IMR-90 (cell line): ENCODE results near the gene PYGB. TPM values are rescaled to one million over a fixed set of nuclear protein-coding genes. Genes with fewer than 3 reads are reported as not detected.

Experiments used
- ATAC-seq: fragments of 200-7000 bp; cut with Tn5 transposase; 2 replicates; pipeline ENCODE4 v1.9.1; 2020; ENCODE audit warnings: low read depth, mild to moderate bottlenecking, moderate library complexity
- BruUV-seq: library from RNA; stranded (reverse); fragments of 400-500 nt; replicated peaks from 2 replicates; lab custom pipeline; 2021; lab: Mats Ljungman, UMichigan
- CTCF ChIA-PET: fragments of 300-600 bp; formaldehyde crosslinking; extraction: SDS; loops from one replicate; lab custom pipeline; 2021; ENCODE audit warnings: antibody characterized with exemption; lab: Yijun Ruan, JAX
- POLR2A ChIA-PET: fragments of 300-600 bp; sonication (Branson Sonifier 250); formaldehyde crosslinking; loops from one replicate; lab custom pipeline; 2022; ENCODE audit warnings: antibody characterized with exemption; ENCODE audit not compliant: unreplicated experiment; lab: Charles Lee
- DNase-seq: peaks from one replicate; pipeline ENCODE4 v3.0.0; 2013
- H2AFZ ChIP-seq: replicated peaks from 2 replicates; pipeline ENCODE3; 2013; ENCODE audit warnings: low read length, mild to moderate bottlenecking; ENCODE audit not compliant: poor library complexity
- H2AK5ac ChIP-seq: 2 replicates; pipeline ENCODE4 v1.6.1; 2013; ENCODE audit warnings: low read depth, low read length, inconsistent platforms
- H2AK9ac ChIP-seq: replicated peaks from 2 replicates; pipeline ENCODE3; 2013; ENCODE audit warnings: mild to moderate bottlenecking, low read depth, low read length, moderate library complexity; ENCODE audit not compliant: poor library complexity
- H2BK120ac ChIP-seq: 2 replicates; pipeline ENCODE4 v1.6.1; 2013; ENCODE audit warnings: low read depth, low read length, inconsistent platforms
- H2BK15ac ChIP-seq: 3 replicates; pipeline ENCODE4 v1.6.1; 2013; ENCODE audit warnings: low read depth, low read length, inconsistent platforms
- H2BK20ac ChIP-seq: 2 replicates; pipeline ENCODE4 v1.6.1; 2013; ENCODE audit warnings: low read depth, mild to moderate bottlenecking, inconsistent platforms, low read length, moderate library complexity
- H2BK5ac ChIP-seq: 2 replicates; pipeline ENCODE4 v1.6.1; 2013; ENCODE audit warnings: mild to moderate bottlenecking, low read depth, low read length, inconsistent platforms; ENCODE audit not compliant: poor library complexity, severe bottlenecking
- H3K14ac ChIP-seq: replicated peaks from 2 replicates; pipeline ENCODE4 v1.6.1; 2013; ENCODE audit warnings: low read depth, low read length, inconsistent platforms
- H3K18ac ChIP-seq: 2 replicates; pipeline ENCODE4 v1.6.1; 2013; ENCODE audit warnings: low read depth, low read length, control low read depth
- H3K23ac ChIP-seq: 2 replicates; pipeline ENCODE4 v1.6.1; 2013; ENCODE audit warnings: low read depth, low read length, inconsistent platforms
- H3K27ac ChIP-seq: 2 replicates; pipeline ENCODE4 v1.5.1; 2013; ENCODE audit warnings: mild to moderate bottlenecking, control low read depth, low read length; ENCODE audit not compliant: insufficient read depth
- H3K27me3 ChIP-seq: 2 replicates; pipeline ENCODE4 v1.6.1; 2013; ENCODE audit warnings: low read length; ENCODE audit not compliant: control insufficient read depth, insufficient read depth
- H3K36me3 ChIP-seq: 2 replicates; pipeline ENCODE4 v1.6.1; 2013; ENCODE audit warnings: low read length, mixed read lengths; ENCODE audit not compliant: control insufficient read depth, insufficient read depth
- H3K4ac ChIP-seq: 2 replicates; pipeline ENCODE4 v1.6.1; 2013; ENCODE audit warnings: low read depth, low read length, inconsistent platforms
- H3K4me1 ChIP-seq: 2 replicates; pipeline ENCODE4 v1.6.1; 2013; ENCODE audit warnings: low read length, mixed read lengths; ENCODE audit not compliant: control insufficient read depth, insufficient read depth
- H3K4me2 ChIP-seq: 2 replicates; pipeline ENCODE4 v1.6.1; 2013; ENCODE audit warnings: low read depth, mild to moderate bottlenecking, control low read depth, low read length, moderate library complexity
- H3K4me3 ChIP-seq: 2 replicates; pipeline ENCODE4 v1.5.1; 2013; ENCODE audit warnings: low read depth, mild to moderate bottlenecking, control low read depth, low read length, moderate library complexity; ENCODE audit not compliant: insufficient read depth
- H3K56ac ChIP-seq: 2 replicates; pipeline ENCODE4 v1.6.1; 2013; ENCODE audit warnings: low read length, inconsistent platforms; ENCODE audit not compliant: insufficient read depth; ENCODE audit errors: extremely low read depth
- H3K79me1 ChIP-seq, 2 experiments: 2 replicates each; pipeline ENCODE4 v1.6.1; 2013; ENCODE audit warnings: low read length in 2 of 2, inconsistent platforms in 1 of 2, low read depth in 1 of 2
- H3K9ac ChIP-seq: 2 replicates; pipeline ENCODE4 v1.6.1; 2013; ENCODE audit warnings: low read depth, low read length, control low read depth
- H3K9me1 ChIP-seq: 2 replicates; pipeline ENCODE4 v1.6.1; 2013; ENCODE audit warnings: low read length, inconsistent platforms; ENCODE audit not compliant: insufficient read depth
- H3K9me3 ChIP-seq: 2 replicates; pipeline ENCODE4 v1.6.1; 2013; ENCODE audit warnings: low read length; ENCODE audit not compliant: control insufficient read depth, insufficient read depth
- H4K20me1 ChIP-seq: 2 replicates; pipeline ENCODE4 v1.6.1; 2013; ENCODE audit warnings: low read length, inconsistent platforms; ENCODE audit not compliant: insufficient read depth
- H4K5ac ChIP-seq: 2 replicates; pipeline ENCODE4 v1.6.1; 2013; ENCODE audit warnings: mild to moderate bottlenecking, low read depth, low read length, control low read depth
- H4K8ac ChIP-seq, 2 experiments: 2 replicates each; pipeline ENCODE4 v1.6.1; 2013; ENCODE audit warnings: low read depth in 2 of 2, low read length in 2 of 2, control low read depth in 1 of 2, inconsistent platforms in 1 of 2
- H4K91ac ChIP-seq: 2 replicates; pipeline ENCODE4 v1.6.1; 2013; ENCODE audit warnings: low read depth, low read length, inconsistent platforms; ENCODE audit not compliant: insufficient read depth
- CEBPB ChIP-seq: IDR thresholded peaks from 2 replicates; pipeline ENCODE4 v1.6.1; 2012; ENCODE audit warnings: low read depth, low read length, improper control_type of control experiment
- MAFK ChIP-seq: IDR thresholded peaks from 2 replicates; pipeline ENCODE4 v1.6.1; 2012; ENCODE audit warnings: low read depth, low read length, improper control_type of control experiment
- POLR2A ChIP-seq: IDR thresholded peaks from 2 replicates; pipeline ENCODE4 v1.6.1; 2012; ENCODE audit warnings: mild to moderate bottlenecking, low read depth, low read length
- RAD21 ChIP-seq: IDR thresholded peaks from 2 replicates; pipeline ENCODE4 v1.6.1; 2012; ENCODE audit warnings: low read length, improper control_type of control experiment
- RCOR1 ChIP-seq: IDR thresholded peaks from 2 replicates; pipeline ENCODE4 v1.6.1; 2012; ENCODE audit warnings: mild to moderate bottlenecking, low read length, improper control_type of control experiment; ENCODE audit not compliant: insufficient replicate concordance
- WGBS, 2 experiments: methylation state at CpG; one replicate each; pipeline versions ENCODE4 v1.1.5 to v1.1.7; 2013; ENCODE audit warnings: missing lambda C conversion rate in 2 of 2; ENCODE audit not compliant: insufficient read length in 1 of 2; ENCODE audit errors: extremely low coverage in 2 of 2; 5-methylcytosine and 5-hydroxymethylcytosine counted together
- dilution Hi-C: fragments of 300-500 bp; cut with HindIII; formaldehyde crosslinking; loops from one replicate; pipeline ENCODE4 v1.14.3; 2018; ENCODE audit warnings: low sequenced_read_pairs; ENCODE audit not compliant: unreplicated experiment
- in situ Hi-C: fragments of 300-500 bp; cut with MboI; formaldehyde crosslinking; loops from 3 replicates; pipeline ENCODE4 v1.14.3; 2019; ENCODE audit warnings: low sequenced_read_pairs, inconsistent platforms, mixed read lengths
- intact Hi-C: fragments of 100-400 bp; cut with micrococcal nuclease; formaldehyde crosslinking; loops from 2 replicates; pipeline ENCODE4 v1.10.0; 2022
- polyA plus RNA-seq, 3 experiments: library from polyadenylated mRNA; depleted of rRNA; stranded (reverse); fragments of >200 nt; gene quantifications; 2 replicates each; pipeline ENCODE4 v1.2.3, GENCODE V29; 2012; ENCODE audit warnings: low replicate concordance in 1 of 3
- total RNA-seq: library from RNA; depleted of rRNA; stranded (reverse); fragments of >200 nt; gene quantifications from 2 replicates; pipeline ENCODE4 v1.2.3, GENCODE V29; 2012

PYGB gene
- total and polyA plus RNA-seq, 2 of the 4 experiments (the other 2 are of a cell fraction): 72.4 to 83.1 TPM

DNA sequence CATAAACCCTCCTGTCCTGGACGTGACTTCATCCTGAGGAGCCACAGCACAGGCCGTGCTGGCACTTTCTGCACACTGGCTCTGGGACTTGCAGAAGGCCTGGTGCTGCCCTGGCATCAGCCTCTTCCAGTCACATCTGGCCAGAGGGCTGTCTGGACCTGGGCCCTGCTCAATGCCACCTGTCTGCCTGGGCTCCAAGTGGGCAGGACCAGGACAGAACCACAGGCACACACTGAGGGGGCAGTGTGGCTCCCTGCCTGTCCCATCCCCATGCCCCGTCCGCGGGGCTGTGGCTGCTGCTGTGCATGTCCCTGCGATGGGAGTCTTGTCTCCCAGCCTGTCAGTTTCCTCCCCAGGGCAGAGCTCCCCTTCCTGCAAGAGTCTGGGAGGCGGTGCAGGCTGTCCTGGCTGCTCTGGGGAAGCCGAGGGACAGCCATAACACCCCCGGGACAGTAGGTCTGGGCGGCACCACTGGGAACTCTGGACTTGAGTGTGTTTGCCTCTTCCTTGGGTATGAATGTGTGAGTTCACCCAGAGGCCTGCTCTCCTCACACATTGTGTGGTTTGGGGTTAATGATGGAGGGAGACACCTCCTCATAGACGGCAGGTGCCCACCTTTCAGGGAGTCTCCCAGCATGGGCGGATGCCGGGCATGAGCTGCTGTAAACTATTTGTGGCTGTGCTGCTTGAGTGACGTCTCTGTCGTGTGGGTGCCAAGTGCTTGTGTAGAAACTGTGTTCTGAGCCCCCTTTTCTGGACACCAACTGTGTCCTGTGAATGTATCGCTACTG, 22.0 kb upstream of the PYGB start:
- H3K4me1 ChIP-seq: peaks cover 11% of the 10 kb centered on the region
- peak overlapping the region; percentile 65 for H2AK9ac ChIP-seq
- no peak overlapping the region for H3K56ac ChIP-seq
- no peak overlapping the region for H4K5ac ChIP-seq
- TF ChIP-seq CEBPB (no peak), MAFK (no peak), RAD21 (no peak), POLR2A (no peak), RCOR1 (no peak)
- no peak overlapping the region for H2BK5ac ChIP-seq
- 98% methylated on average over 8 of the region's 16 CpGs; no CpG with 5 or more reads in 1 of the 2 experiments for WGBS, 2 experiments
- BruUV-seq: TSS peak; percentile 63
- no peaks in the 10 kb centered on the region for H3K9me3 ChIP-seq
- no peak overlapping the region for H4K8ac ChIP-seq
- peak overlapping the region; percentile 34; the same call in 1 of the 2 replicates for H2BK20ac ChIP-seq
- no peaks in the 10 kb centered on the region for H4K20me1 ChIP-seq
- intact Hi-C loops: no loop called here
- no peak overlapping the region for H3K14ac ChIP-seq
- no peak overlapping the region for H4K91ac ChIP-seq
- ATAC-seq (no peak), DNase-seq (no peak)
- in situ Hi-C loops: no loop called here
- peaks cover 13% of the 10 kb centered on the region for H3K9me1 ChIP-seq
- H2AFZ ChIP-seq: no peak overlapping the region
- H3K79me1 ChIP-seq: peaks cover 0 to 12% of the 10 kb centered on the region in 2 experiments; a peak in 2 of 4 replicates
- no peak overlapping the region for H3K18ac ChIP-seq
- ChIA-PET CTCF (no interaction called here), POLR2A (no interaction called here)
- H3K4ac ChIP-seq: peak overlapping the region; percentile 16; the same call in 1 of the 2 replicates
- dilution Hi-C loops: no loop called here
- no peak overlapping the region for H3K27ac ChIP-seq
- H2BK15ac ChIP-seq: no peak overlapping the region
- peaks cover 10% of the 10 kb centered on the region; the same call in 1 of the 2 replicates for H3K36me3 ChIP-seq
- H3K27me3 ChIP-seq: no peaks in the 10 kb centered on the region
- H3K4me2 ChIP-seq: no peak overlapping the region
- H3K4me3 ChIP-seq: no peak overlapping the region
- no peak overlapping the region for H3K23ac ChIP-seq
- H2BK120ac ChIP-seq: no peak overlapping the region; the same call in 1 of the 2 replicates
- H2AK5ac ChIP-seq: peak overlapping the region; percentile 24; the same call in 1 of the 2 replicates
- no peak overlapping the region for H3K9ac ChIP-seq
